Measurements from ENCODE around the gene ELMO1.
"Not testable (repeated sequence)": the region's sequence is repeated elsewhere in the genome, so short reads cannot be mapped to it uniquely, and the experiment has no call there.

ELMO1 gene

DNA sequence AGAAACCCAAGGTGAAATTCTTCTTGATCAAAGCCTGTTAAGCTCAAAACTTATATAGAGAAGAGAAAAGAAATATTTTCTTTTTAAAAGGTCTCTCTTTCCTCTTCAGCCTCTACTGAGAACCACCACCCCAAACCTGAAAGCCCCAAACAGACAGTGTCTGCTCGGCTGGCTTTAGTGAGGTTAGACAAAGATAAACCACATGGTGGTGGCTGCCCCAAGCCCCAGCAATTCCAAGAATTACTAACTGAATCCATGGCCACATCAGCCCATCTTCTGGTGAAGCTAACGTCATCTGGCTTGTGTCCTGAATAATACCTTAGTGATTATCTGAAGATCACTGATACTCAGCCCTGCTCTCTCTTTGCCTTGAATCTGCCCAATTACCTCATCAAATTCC is 275.0 kb downstream of the ELMO1 start:
- no peak for DNase-seq

DNA sequence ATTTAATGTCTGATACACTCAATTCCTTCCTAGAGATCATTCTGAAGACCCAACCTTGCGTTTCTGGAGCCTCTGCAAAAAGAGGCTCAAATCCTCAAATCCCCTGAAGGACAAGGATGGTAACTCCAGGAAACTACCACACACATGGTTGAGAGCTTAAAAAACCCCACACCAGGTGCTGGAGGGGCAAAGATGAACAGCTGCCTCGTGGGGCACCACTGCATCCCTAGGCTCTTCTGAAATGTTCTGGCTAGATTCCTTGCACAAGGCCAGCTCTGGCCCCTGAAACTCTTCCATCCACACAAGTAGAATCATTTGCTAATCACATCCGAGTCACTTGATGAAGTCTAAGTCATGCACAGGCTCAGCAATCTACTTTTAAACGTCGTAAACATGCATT is 286.6 kb downstream of the ELMO1 start:
- no peak for DNase-seq

DNA sequence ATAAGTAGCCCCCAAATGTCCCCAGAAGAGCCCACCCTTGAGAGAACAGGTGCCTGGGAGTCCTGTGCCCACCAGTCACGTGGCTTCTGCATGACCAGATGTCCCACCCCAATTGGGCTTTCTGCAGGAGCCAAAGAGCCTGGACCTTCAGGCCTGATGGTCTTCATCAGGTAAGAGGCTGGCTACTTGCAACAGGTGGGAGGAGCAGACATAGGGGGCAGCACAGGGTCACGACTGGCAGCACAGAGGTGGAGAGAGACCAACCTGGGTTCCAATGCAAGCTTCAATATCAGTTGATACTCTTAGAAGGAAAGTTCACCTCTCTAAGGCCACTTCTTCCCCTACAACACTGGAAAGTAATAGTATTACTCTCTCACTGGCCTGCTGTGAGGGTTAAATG is 288.0 kb downstream of the ELMO1 start:
- no peak for DNase-seq

DNA sequence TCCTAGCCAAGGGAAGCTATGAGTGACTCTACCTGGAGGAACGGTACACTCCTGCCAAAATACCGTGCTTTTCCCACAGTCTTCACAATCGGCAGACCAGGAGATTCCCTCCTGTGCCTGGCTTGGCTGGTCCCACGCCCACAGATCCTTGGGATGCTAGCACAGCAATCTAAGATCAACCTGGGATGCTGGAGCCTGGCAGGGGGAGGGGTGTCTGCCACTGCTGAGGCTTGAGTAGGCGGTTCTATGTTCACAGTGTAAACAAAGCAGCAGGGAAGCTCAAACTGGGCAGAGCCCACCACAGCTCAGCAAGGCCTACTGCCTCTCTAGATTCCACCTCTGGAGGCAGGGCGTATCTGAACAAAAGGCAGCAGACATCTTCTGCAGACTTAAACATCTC is 295.3 kb downstream of the ELMO1 start:
- DNase-seq, result no peak

DNA sequence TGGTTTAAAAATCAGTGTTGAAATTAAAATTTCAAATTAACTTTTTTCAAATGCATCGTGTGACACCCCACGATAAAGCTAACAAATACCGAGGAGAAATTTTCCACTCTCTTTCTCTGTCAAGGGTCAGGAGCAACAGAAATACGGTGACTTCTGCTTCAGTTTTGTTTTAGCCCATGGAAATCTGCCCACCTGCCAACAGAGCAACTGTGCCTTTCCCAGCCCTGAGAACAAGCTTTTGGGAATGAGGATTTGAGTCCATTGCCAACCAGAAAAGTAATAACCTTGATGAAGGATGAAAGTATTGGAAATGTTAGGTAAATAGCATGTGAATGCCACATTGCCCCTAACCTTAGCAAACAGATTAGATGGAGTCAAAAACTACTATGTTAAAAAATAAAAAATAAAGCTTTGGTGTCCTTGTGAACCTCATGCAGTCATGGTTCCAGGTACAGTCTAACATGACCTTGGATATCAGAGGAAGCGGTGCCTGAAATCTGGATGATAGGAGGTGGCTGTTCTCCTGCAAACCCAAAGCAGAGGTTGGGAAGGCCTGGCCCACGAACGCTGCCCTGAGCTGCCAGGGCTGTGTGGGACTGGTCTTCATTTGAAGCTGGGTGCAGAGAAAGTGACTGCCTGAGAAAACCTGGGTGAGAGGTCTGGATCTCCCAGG is 296.8 kb downstream of the ELMO1 start:
- DNase-seq, result no peak

DNA sequence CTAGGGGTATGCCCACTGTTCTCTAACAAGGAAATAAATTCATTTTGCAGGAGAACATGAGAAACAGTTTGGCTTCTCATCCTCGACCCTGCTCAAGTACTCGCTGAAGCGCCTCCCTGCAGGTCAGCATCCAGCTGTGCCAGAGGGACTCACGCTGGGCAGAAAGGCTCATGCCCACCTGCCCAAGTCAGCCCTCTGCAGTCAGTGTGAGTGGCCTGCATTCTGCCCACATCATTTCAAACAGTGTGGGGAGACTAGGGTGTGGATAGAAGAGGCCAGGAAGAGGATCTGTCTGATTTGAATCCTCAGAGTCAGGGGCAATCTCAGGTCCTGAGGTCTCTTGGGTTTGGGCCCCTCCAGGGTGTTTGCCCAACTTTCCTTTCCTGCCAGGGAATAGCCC is 297.8 kb downstream of the ELMO1 start:
- no peak for DNase-seq

DNA sequence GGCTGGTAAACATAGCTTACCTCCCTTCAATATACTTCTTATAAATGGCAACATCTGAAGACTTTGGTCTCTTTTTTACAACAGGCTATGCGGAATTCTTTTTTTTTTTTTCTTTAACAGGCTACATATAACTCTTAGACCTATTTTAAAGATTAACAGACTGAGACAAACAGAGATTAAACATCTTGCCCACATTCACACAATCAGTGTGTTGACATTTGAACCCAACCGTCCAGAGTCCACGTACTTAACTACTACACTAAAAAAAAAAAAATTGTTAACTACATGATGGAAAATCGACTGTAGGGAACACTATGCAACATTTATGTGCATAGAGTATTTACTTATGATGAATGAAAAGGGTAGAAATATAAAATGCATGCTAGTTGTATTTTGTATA is 298.5 kb downstream of the ELMO1 start:
- no peak for DNase-seq

DNA sequence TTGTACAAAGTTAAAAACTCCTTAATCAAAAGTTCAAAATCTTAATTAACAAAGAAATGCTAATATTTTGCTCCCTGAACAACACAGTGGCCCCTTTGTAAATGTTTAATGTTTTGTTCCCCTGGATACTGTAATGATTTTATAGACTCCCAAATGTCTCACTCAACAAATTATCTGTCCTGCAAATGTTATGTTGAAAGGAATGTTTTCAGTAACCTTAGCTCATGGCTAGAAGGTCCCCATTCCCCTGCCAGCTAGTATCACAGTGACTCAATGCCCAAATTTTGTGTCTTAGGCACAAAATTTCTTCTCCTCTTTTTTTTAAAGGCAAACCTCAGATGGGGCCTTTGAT is 298.9 kb downstream of the ELMO1 start:
- no peak for DNase-seq

DNA sequence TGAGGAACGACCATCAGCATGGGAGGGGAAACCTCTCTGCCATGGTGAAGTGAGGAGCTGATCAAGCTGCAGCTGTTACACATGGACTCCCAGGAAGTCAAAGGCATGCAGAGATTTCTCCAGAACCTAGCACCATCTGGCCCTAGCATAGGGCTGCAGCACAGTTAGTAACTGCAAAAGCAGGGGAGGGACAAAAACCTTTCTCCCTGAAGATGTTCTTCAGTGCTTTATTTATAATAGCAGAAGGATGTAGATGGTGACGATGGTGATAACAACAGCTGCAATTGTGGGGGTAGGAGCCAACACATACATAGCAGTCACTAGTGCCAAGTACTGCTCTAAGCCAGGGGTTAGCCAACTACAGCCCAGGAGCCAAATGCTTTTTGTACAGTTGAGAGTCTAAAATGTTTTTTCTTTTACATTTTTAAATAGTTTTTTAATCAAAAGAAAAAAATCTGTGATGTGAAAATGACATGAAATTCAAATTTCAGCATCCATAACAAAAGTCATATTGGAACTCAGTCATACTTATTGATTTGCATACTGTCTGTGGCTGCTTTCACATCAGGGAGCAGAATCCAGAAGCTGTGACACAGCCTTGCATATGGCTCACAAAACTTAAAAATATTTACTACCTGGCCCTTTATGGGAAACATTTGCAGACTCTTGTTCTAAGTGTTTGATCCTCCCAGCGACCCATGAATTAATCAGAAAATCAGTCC is 299.5 kb downstream of the ELMO1 start:
- no peak for DNase-seq

DNA sequence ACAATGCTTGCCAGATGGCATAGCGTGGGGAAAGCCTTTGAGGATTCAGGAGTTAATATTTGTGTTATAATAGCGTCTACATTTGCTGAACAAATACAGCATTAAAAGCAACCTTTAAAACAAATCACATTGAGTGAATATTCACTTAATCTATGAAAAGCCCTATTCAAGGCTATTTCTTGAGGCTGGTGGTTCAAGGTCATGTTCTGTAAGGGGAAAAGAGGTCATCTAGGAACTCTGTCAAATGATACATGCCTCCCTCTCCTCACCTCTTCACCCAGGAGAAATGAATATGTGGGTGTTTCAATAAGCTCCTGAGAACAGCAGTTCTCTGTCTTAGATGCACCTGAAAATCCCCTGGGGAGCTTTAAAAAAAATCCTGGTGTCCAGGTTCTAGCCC is 303.0 kb downstream of the ELMO1 start:
- DNase-seq, result no peak

DNA sequence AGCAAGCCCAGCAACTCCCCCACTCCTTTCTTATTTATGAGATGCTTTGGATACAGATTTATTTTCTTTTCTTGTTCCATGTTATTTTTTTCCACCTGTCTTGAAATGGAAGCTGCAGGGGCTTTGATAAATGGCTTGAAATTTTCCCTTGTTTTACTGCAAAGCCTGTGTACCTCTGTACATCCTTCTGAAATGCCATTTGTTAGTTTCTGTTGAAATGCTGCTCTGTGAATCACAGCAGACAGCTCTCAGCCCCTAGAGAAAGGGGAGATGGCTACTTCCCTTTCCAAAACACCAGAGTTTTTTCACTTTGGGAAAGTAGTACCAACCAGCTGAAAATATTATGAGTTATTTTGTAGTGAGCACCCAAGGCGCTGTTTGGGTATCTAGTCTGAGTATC is 304.2 kb downstream of the ELMO1 start:
- no peak for DNase-seq

DNA sequence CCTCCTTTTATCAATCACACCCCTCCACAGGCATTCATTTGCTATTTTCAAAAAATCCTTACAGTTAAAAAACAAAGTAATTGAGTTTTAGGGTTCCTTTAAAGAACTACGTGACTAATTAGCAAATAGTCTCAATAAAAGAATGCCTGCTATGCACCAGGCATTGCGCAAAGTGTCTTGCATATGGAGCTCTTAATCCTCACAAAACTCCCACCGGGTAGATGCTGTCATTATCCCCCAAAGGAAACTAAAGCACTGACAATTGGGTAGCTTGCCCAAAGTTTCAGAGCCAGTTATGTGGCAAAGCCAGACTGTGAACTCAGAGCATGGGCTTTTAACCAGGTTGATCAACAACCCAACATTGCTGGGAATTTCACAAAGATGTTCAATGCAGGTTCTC is 305.7 kb downstream of the ELMO1 start:
- no peak for DNase-seq

DNA sequence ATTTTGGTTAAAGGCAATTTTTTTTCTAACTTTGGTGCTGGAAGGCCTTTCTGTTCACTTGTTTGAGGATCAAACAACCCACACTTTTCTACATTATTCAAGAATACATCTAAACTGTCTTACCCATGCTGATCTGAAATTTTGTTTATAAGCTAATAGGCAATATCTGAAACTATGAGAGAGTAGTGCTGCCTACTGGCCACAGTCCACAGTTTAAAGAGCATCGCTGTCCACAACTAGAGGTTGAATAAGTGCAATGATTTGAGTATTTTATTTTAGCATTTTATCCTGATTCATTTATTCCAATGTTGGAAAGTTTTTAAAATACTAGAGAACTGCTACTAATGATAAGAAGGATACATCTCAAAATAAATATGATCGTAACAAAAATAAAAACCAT is 306.9 kb downstream of the ELMO1 start:
- no peak for DNase-seq

DNA sequence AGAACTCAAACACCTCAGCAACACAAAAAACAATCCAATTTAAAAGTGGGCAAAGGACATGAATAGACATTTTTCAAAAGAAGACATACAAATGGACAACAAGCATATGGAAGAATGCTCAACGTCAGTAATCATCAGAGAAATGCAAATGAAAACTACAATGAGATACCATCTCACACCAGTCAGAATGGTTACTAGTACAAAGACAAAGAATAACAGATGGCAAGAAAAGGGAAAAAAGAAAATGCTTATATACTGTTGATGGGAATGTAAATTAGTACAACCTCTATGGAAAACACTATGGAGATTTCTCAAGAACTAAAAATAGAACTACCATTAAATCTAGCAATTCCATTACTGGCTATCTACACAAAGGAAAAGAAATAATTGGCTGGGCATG is 314.8 kb downstream of the ELMO1 start:
- not testable (repeated sequence) for DNase-seq

DNA sequence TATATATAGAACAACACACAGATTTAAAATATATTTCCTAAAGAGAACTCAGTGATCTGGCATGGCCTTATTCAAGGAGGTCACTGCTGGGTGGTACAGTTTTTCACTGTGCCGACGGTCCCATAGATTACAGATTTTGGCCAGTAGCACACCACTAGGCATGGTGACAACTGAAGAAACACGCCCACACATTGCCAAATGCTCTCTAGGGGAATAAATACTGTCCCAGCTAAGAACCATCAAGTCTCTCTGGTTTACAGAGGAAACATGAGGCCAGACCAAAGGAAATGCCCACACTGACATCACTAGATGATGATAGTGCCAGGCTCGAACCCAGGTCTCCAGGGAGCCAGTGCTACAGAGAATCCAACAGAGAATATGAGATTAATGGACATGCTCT is 316.8 kb downstream of the ELMO1 start:
- DNase-seq, result no peak

DNA sequence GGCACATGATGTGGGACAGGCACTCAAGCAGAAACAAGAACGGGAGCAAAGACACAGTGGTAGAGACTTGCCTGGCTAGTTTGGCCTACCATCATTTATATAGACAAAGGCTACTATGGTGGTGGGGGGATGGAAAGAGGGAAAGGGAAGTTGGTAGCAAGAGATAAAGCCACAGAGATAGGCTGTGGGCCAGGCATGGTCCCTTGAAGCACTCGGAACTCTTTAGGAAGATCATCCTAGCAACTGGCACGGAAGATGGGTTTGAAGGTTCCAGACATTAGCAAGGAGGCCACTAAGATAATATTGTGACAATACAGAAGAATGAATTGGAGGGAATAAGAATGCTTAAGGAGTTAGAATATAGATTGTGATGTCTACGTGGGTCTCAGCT is 319.6 kb downstream of the ELMO1 start:
- no peak for DNase-seq

DNA sequence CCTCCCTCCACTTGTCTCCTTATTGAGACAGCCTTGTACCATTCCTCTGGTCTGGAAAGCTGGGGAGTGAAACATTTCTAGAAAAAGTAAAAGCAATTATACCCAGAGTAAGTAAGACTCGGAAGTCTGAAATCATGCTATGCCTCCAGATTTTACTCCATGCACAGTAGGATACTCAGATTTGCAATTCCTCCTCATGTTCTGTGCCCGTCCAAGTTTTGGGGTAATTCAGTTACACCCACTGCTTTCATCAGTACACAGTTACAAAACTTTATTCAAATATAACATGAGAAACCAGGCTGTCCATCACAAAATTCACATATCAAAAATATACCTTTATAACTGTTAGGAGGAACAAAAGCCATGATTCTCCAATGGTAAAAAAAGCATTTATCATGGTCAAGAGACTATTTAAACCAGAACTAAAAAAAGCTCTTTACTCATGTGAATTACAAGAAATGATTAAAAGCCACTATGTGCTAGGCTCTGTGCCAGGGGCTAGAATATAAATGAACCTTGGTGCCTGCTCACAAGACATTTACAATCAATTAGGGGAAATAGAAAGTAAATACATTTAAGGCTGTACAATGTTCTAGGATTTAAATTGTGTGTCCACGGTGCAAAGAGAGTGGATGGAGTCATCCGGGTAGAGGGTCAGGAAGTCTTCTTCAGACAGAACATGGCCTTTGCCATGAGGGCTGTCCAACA is 320.2 kb downstream of the ELMO1 start:
- no peak for DNase-seq

DNA sequence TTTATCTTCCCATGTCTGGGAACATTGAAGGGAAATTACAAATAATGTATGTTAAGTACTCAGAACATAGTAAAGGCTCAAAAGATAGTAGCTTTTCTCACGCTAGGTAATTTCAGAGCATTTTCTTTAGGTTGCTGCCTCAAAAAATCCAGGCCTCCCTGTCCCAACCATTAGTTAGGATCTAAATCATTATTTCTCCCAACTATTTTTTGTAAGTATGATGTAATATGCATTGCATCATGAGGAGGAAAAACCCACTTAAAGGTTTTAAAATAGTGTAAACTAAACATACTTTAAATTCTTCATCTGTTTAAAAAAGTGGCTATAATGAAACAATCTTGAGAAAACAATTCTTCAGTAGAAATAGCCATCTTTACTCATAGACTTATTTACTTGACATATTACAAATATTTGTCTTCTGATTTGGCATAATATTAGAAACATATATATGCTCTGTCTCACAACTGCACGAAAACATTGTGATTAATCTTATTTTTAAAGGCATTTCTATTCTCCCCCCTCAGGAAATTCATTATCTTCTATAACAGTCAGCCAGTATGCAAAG is 329.3 kb downstream of the ELMO1 start:
- no peak for DNase-seq

DNA sequence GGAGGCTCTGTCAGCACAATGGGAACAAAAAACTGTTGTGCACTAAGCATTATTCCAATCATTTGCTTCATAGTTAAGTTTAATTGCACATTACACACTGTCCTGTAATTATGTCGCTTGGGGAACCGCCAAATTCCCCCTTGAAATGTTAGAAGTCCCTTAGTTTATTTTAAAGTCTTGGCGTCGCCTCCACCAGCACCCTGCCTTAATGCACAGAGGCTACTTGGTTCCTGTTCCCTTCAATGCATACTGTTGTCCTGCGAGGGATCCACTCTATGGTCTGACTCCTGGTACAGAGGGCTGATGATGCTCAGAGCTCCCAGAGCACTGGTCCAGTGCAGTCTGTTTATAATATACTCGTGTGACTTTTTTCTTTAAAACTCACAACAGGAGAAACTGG is 330.7 kb downstream of the ELMO1 start:
- DNase-seq, result no peak

DNA sequence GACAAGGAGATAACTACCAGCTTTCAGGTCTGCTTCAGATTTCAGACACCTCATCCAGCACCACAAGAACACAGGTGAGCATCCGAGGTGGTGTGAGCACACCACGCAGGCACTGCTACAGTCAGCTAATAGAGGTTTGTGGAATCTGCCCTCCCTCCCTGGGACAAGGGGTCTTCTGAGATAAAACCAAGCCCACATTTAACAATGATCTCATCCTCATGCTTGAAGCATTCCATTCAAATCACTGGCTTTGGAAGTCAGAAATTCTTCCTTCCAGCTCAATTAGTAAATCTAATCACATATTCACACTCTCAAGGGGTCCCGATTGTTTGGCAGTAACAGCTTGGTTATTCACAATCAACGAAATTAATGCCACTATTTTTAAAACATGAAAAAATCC is 331.4 kb downstream of the ELMO1 start:
- DNase-seq, result no peak

DNA sequence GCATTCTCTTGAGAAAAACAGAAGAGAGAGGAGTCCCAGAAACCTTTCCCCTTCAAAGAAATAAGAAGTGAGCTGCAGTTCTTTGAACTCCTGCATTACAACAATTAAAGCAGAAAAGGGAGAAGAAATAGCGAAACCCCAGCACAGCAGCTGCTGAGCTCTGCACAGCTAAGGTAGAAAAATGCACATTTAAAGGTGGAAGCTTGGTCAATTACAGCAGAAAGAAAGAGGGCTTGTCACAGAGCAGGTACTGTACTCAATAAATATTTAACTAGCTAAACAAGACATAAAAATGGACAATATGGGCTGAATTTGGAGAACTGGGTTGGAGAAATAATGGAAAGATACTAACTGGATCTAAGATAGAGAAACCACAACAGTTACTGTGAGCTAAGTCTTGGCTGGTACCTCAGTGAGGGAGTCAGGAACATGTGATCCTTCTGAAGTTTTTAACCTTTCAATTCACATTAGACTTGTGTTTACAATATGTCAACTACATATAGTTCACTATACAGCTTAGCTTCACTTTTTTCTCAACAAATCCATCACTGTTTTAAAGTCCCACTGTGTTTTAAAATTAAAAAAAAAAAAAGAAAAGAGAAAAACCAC is 332.5 kb downstream of the ELMO1 start:
- no peak for DNase-seq

DNA sequence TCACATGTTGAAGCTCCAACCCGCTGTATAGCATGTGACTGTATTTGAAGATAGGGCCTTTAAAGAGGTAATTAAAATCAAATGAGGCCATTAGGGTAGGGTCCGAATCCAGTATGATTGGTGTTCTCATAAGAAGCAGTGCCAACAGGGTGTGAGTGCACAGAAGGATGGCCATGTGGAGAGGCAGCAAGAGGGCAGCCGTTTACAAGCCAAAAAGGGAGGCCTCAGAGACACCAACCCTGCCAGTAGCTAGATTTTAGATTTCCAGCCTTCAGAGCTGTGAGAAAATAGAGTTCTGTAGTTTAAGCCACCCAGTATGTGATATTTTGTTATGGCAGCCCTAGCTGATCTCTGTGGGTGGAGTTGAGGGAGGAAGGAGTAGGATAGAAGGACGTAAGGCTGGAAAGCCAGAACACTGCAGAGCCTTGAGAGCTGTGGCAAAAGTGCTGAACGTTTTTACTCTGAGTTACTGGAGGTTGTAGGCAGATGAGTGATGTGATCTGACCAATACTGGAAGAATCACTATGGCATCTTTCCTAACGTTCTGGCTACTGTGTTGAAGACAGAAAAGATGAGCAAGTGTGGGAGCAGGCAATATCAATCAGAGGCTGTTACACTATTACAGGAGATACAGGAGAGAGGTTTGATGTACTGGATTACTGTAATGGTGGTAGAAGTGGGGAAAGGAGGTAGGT is 334.9 kb downstream of the ELMO1 start:
- DNase-seq, result no peak

DNA sequence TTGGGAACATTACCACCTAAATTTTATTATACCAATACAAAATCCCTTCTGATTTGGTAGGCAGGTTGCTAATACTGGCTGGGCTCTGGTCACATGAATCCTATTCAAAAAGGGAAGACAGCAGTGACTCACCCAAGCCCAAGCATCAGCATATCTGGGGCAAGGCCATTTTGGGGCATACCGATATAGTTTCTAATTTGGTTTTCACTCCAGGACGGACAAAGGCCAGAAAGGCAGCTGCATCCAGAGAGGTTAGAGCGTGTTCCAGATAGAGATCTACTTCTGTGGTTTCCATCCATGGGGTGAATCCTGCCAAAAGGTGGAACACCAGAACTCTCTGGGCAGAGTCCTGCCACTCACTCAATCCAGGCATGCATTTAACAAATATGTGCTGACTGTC is 335.8 kb downstream of the ELMO1 start:
- DNase-seq, result no peak

Data from 8988T (cell line).